K562 (cell line): ENCODE data around the gene INHBC. TPM values are rescaled to one million over a fixed set of nuclear protein-coding genes. Genes with fewer than 3 reads are reported as not detected.

Source experiments
- ATAC-seq: fragments of 200-7000 bp; cut with Tn5 transposase; 3 replicates; pipeline ENCODE4 v1.9.1; 2020; ENCODE audit warnings: moderate library complexity
- Bru-seq: library from RNA; stranded (reverse); fragments of 400-500 nt; gene quantifications from one replicate; lab custom pipeline; 2021; lab: Mats Ljungman, UMichigan
- BruChase-seq, 2 experiments: library from RNA; stranded (reverse); fragments of 400-500 nt; gene quantifications; one replicate each; lab custom pipeline; 2021; lab: Mats Ljungman, UMichigan
- BruUV-seq: library from RNA; stranded (reverse); fragments of 400-500 nt; replicated peaks from 2 replicates; lab custom pipeline; 2021; lab: Mats Ljungman, UMichigan
- CTCF ChIA-PET: fragments of 300-600 bp; formaldehyde crosslinking; extraction: SDS; loops from one replicate; lab custom pipeline; 2021; ENCODE audit warnings: low intra/inter-chr PET ratio; lab: Yijun Ruan, JAX
- POLR2A ChIA-PET: fragments of 300-600, 350-650 bp; sonication (Branson Sonifier 250); formaldehyde crosslinking; extraction: SDS; loops from one replicate; lab custom pipeline; 2021; ENCODE audit warnings: antibody characterized with exemption, inconsistent platforms; lab: Yijun Ruan, JAX
- DNase-seq, 4 experiments: peaks; one replicate each; pipeline versions ENCODE4 v3.0.0 to v3.0.0-alpha.2; 2011 to 2018; ENCODE audit warnings: low spot score in 3 of 4, mixed read lengths in 3 of 4; ENCODE audit errors: extremely low read depth in 1 of 4
- FAIRE-seq: peaks from 2 replicates; lab custom pipeline; 2011; peaks lifted over from hg19 to GRCh38; lab: Jason Lieb, UNC
- H2AFZ ChIP-seq: 2 replicates; pipeline ENCODE4 v1.6.0; 2011; ENCODE audit warnings: low read depth, low read length, control low read depth, inconsistent platforms
- H3K27ac ChIP-seq: fragments of 200-600 bp; 3 replicates; pipeline ENCODE4 v1.8.0; 2011; ENCODE audit warnings: low read depth, mild to moderate bottlenecking, control low read depth, inconsistent platforms, low read length, moderate library complexity, mixed read lengths; ENCODE audit errors: extremely low read depth
- H3K27me3 ChIP-seq, 2 experiments: fragments of 300-600 bp in 1 of 2; 2 replicates in 1 of 2; 3 replicates in 1 of 2; pipeline versions ENCODE4 v1.6.0 to v1.8.0; 2011; ENCODE audit warnings: inconsistent platforms in 2 of 2, low read length in 2 of 2, mild to moderate bottlenecking in 1 of 2, mixed read lengths in 1 of 2, moderate library complexity in 1 of 2; ENCODE audit not compliant: control insufficient read depth in 2 of 2, insufficient read depth in 2 of 2
- H3K36me3 ChIP-seq: fragments of 300-600 bp; 3 replicates; pipeline ENCODE4 v1.8.0; 2011; ENCODE audit warnings: mild to moderate bottlenecking, low read length, inconsistent platforms; ENCODE audit not compliant: control insufficient read depth, insufficient read depth
- H3K4me1 ChIP-seq, 2 experiments: fragments of 200-600 bp in 1 of 2; replicated peaks in 1 of 2; 2 replicates in 1 of 2; 3 replicates in 1 of 2; pipeline versions ENCODE4 v1.5.1 to v1.8.0; 2011; ENCODE audit warnings: inconsistent platforms in 2 of 2, low read length in 2 of 2, mild to moderate bottlenecking in 1 of 2, mixed read lengths in 1 of 2, moderate library complexity in 1 of 2; ENCODE audit not compliant: control insufficient read depth in 2 of 2, insufficient read depth in 2 of 2
- H3K4me2 ChIP-seq: 2 replicates; pipeline ENCODE4 v1.6.1; 2011; ENCODE audit warnings: low read length, control low read depth, inconsistent platforms, mixed read lengths; ENCODE audit not compliant: insufficient read depth
- H3K4me3 ChIP-seq: fragments of 200-600 bp; sonication (generic), shearing (Covaris generic); 2 replicates; pipeline ENCODE4 v1.5.1; 2016; ENCODE audit warnings: control low read depth, inconsistent platforms
- H3K79me2 ChIP-seq: fragments of 200-600 bp; 3 replicates; pipeline ENCODE4 v1.8.0; 2011; ENCODE audit warnings: low read length, inconsistent platforms; ENCODE audit not compliant: control insufficient read depth, insufficient read depth
- H3K9ac ChIP-seq, 2 experiments: 2 replicates each; pipeline versions ENCODE4 v1.6.0 to v1.6.1; 2011; ENCODE audit warnings: low read depth in 2 of 2, low read length in 2 of 2, control low read depth in 1 of 2, inconsistent platforms in 1 of 2, mild to moderate bottlenecking in 1 of 2, mixed read lengths in 1 of 2; ENCODE audit not compliant: insufficient read depth in 1 of 2
- H3K9me1 ChIP-seq: one replicate; pipeline ENCODE4 v1.6.0; 2011; ENCODE audit warnings: inconsistent platforms, mild to moderate bottlenecking, low read length, moderate library complexity; ENCODE audit not compliant: control insufficient read depth, insufficient read depth
- H3K9me3 ChIP-seq: replicated peaks from 2 replicates; pipeline ENCODE4 v1.5.1; 2011; ENCODE audit warnings: low read depth, low read length, inconsistent platforms; ENCODE audit not compliant: control insufficient read depth, insufficient read depth
- H4K20me1 ChIP-seq: replicated peaks from 2 replicates; pipeline ENCODE4 v1.6.1; 2011; ENCODE audit warnings: low read length, inconsistent platforms, mixed read lengths; ENCODE audit not compliant: control insufficient read depth, insufficient read depth
- NFXL1 ChIP-seq: fragments of 450-650 bp; formaldehyde crosslinking; IDR thresholded peaks from 2 replicates; pipeline ENCODE4 v1.4.0; 2021; ENCODE audit warnings: mild to moderate bottlenecking
- NR2C1 ChIP-seq, 2 experiments: fragments of 450-650 bp; IDR thresholded peaks; 2 replicates each; pipeline ENCODE4 v1.6.1; 2017; ENCODE audit warnings: mild to moderate bottlenecking in 2 of 2, antibody characterized with exemption in 1 of 2, inconsistent platforms in 1 of 2, missing compliant biosample characterization in 1 of 2, missing genetic modification characterization in 1 of 2
- TFAP4 ChIP-seq: sonication (generic); formaldehyde crosslinking; IDR thresholded peaks from 2 replicates; pipeline ENCODE4 v1.8.0; 2022; ENCODE audit warnings: missing genetic modification reagents, mild to moderate bottlenecking, moderate library complexity, borderline replicate concordance
- ZBTB33 ChIP-seq: sonication (generic); formaldehyde crosslinking; IDR thresholded peaks from 2 replicates; pipeline ENCODE4 v1.8.1; 2023; ENCODE audit warnings: mild to moderate bottlenecking, missing genetic modification reagents
- ZBTB43 ChIP-seq: sonication (generic); formaldehyde crosslinking; IDR thresholded peaks from 2 replicates; pipeline ENCODE4 v1.8.0; 2023; ENCODE audit warnings: mild to moderate bottlenecking, missing genetic modification reagents
- ZBTB7A ChIP-seq: IDR thresholded peaks from 2 replicates; pipeline ENCODE4 v1.6.1; 2011; ENCODE audit warnings: low read depth, mild to moderate bottlenecking, low read length, moderate library complexity, borderline replicate concordance; ENCODE audit not compliant: control insufficient read depth
- WGBS: fragments of 100-300 bp; shearing (Covaris generic); methylation state at CpG from one replicate; pipeline ENCODE4 v1.1.6; 2016; ENCODE audit warnings: low coverage, mixed read lengths; ENCODE audit not compliant: insufficient coverage; ENCODE audit errors: missing lambda C conversion rate; 5-methylcytosine and 5-hydroxymethylcytosine counted together
- in situ Hi-C: fragments of 300-500 bp; cut with MboI; formaldehyde crosslinking; loops from 4 replicates; pipeline ENCODE4 v1.15.0; 2018; ENCODE audit warnings: inconsistent platforms, mixed read lengths
- intact Hi-C: fragments of 100-400 bp; cut with micrococcal nuclease; formaldehyde crosslinking; loops from 2 replicates; pipeline ENCODE4 v1.14.2; 2022
- long read RNA-seq, 3 experiments: library from polyadenylated mRNA in 2 of 3; library from RNA in 1 of 3; unstranded in 2 of 3; stranded (forward) in 1 of 3; transcript quantifications; one replicate each; pipeline ENCODE4 v2.0.0, GENCODE V29; 2019 to 2022
- polyA minus RNA-seq, 3 experiments: library from RNA; depleted of rRNA, polyadenylated mRNA; stranded (reverse); fragments of >200 nt; gene quantifications; 2 replicates each; pipeline ENCODE4 v1.2.3, GENCODE V29; 2011
- polyA plus RNA-seq, 8 experiments: library from polyadenylated mRNA; depleted of rRNA in 4 of 8; stranded (reverse) in 5 of 8; unstranded in 3 of 8; fragments of >200 nt; fragmentation: Nextera tagmentation in 2 of 8; fragmentation: Illumina TruSeq in 1 of 8; extraction: Ambion mirVana in 2 of 8; extraction: Trizol in 1 of 8; gene quantifications; 2 replicates each; pipeline versions ENCODE4 v1.2.1 to v1.2.3, GENCODE V29; 2011 to 2014; ENCODE audit warnings: inconsistent platforms in 1 of 8, missing spikeins in 1 of 8
- total RNA-seq, 7 experiments: library from RNA; depleted of rRNA in 6 of 7; stranded (reverse); fragments of >200 nt in 6 of 7; fragmentation: Illumina TruSeq in 2 of 7; extraction: Trizol in 2 of 7; gene quantifications; 2 replicates each; pipeline versions ENCODE4 v1.2.1 to v1.2.3, GENCODE V29; 2011 to 2021; ENCODE audit warnings: low replicate concordance in 1 of 7

INHBC gene
- 0.19 TPM in 1 of 2 replicates, not detected in the other for total RNA-seq (2011; cell fraction: chromatin; rRNA removed; ENCODE audit: low replicate concordance)
- total RNA-seq (2011; cell fraction: nucleolus; rRNA removed) = 0.26 and 0.33 TPM in 2 replicates
- 0.31 and 0.44 TPM in 2 replicates for total RNA-seq (2011; cell fraction: nucleoplasm; rRNA removed)
- total RNA-seq (2014; rRNA removed) (not detected in 2 replicates), total RNA-seq (2014; rRNA removed; fragmentation: Illumina TruSeq; extraction: Trizol) (not detected in 2 replicates), total RNA-seq (2015; rRNA removed; fragmentation: Illumina TruSeq; extraction: Trizol) (0.07 TPM in 1 of 2 replicates, not detected in the other), total RNA-seq (2021) (0.07 TPM in 1 of 2 replicates, not detected in the other), polyA plus RNA-seq (2011; rRNA removed) (0.04 and 0.15 TPM in 2 replicates), polyA plus RNA-seq (2014; fragmentation: Illumina TruSeq; extraction: Trizol) (not detected in 2 replicates), polyA plus RNA-seq (2014; fragmentation: Nextera tagmentation; extraction: Ambion mirVana) (under 1 TPM in 1 of 2 experiments, not detected in 1; 0.17 TPM), polyA plus RNA-seq (2014; rRNA removed) (0.24 TPM in 1 of 2 replicates, not detected in the other), polyA minus RNA-seq (2011; rRNA and poly(A)+ RNA removed) (0.18 TPM in 1 of 2 replicates, not detected in the other), Bru-seq, nascent RNA (percentile 25 among the genes with signal in this experiment), BruChase-seq, experiment 1, labeled RNA remaining after a 2-hour chase (percentile 25 among the genes with signal in this experiment), BruChase-seq, experiment 2, labeled RNA remaining after a 6-hour chase (percentile 24 among the genes with signal in this experiment)
- 0.19 and 0.34 TPM in 2 replicates for polyA plus RNA-seq (2011; cell fraction: cytosol; rRNA removed)
- polyA plus RNA-seq (2011; cell fraction: nucleus; rRNA removed) = 0.13 TPM in 1 of 2 replicates, not detected in the other
- polyA plus RNA-seq (2012) = 0.18 and 1.1 TPM in 2 replicates
- polyA minus RNA-seq (2011; cell fraction: cytosol; rRNA and poly(A)+ RNA removed) = not detected in 2 replicates
- 0.27 TPM in 1 of 2 replicates, not detected in the other for polyA minus RNA-seq (2011; cell fraction: nucleus; rRNA and poly(A)+ RNA removed)
- long read RNA-seq, experiment 1 = 0 reads
- long read RNA-seq, experiment 2 = 0 reads
- long read RNA-seq, experiment 3, partial matches to known transcripts = 0 of 1 reads
- long read RNA-seq, experiment 3, other reads (novel, unspliced or antisense) = 1 of 1 reads

GRCh38 chr12:57434517-57435223 lies at the start of gene INHBC:
Gene INHBC (plus strand): TSS chr12:57434784. CDS start chr12:57434887, 103 bp downstream.
- H3K9ac ChIP-seq = peak within 1 kb of the TSS in 1 of 2 experiments; percentile 63; a peak in 2 of 4 replicates
- peaks cover 15% of the 10 kb centered on the region for H3K79me2 ChIP-seq
- POLR2A ChIA-PET = interaction anchor here (0.7 to 1.3 kb wide), 6 partner anchors 10 to 109 kb away, joined by 3 to 8 read pairs (median 3); no protein-coding TSS in a partner anchor
- no peak within 1 kb of the TSS for H3K27ac ChIP-seq
- H3K4me3 ChIP-seq = no peak within 1 kb of the TSS
- peak; percentile 28; the same call in 1 of the 2 replicates for TF ChIP-seq TFAP4
- TF ChIP-seq NR2C1 (IDR thresholded peaks at IDR 0.05) = 0 out of 2 replicates have a peak, but pooled peaks have one; percentile 10
- TF ChIP-seq NR2C1 (tag; IDR thresholded peaks at IDR 0.05) = no peak
- TF ChIP-seq ZBTB7A = 0 out of 2 replicates have a peak, but pooled peaks have one; percentile 28
- no peak for TF ChIP-seq ZBTB43 (CRISPR knock-in tag)
- TF ChIP-seq NFXL1 = no peak
- peak; percentile 74; the same call in 1 of the 2 replicates for TF ChIP-seq ZBTB33 (CRISPR knock-in tag)
- no peaks in the 10 kb centered on the region for H4K20me1 ChIP-seq
- in situ Hi-C loops (no loop called here), intact Hi-C loops (no loop called here)
- 61% methylated on average over 8 of the region's 8 CpGs for WGBS
- H3K27me3 ChIP-seq = no peaks in the 10 kb centered on the region
- ATAC-seq = 0 out of 3 replicates have a peak, but pooled peaks have one; percentile 2
- CTCF ChIA-PET = no interaction called here
- H3K36me3 ChIP-seq = no peaks in the 10 kb centered on the region
- peak in 1 of 4 experiments; percentile 9 for DNase-seq
- FAIRE-seq = no peak
- peak within 1 kb of the TSS; percentile 70 for H2AFZ ChIP-seq
- H3K4me1 ChIP-seq = peaks cover 9 to 13% of the 10 kb centered on the region in 2 experiments; a peak in 4 of 5 replicates
- H3K9me1 ChIP-seq = no peaks in the 10 kb centered on the region
- H3K9me3 ChIP-seq = no peaks in the 10 kb centered on the region
- no TSS peak for BruUV-seq
- H3K4me2 ChIP-seq = no peak within 1 kb of the TSS
